DOHH2 (cell line): ENCODE data around the gene AGO4.
A peak's percentile ranks its signal among the peaks of the same experiment; 100 is the strongest.

Source experiments
- H3F3A ChIP-seq: fragments of 200-600 bp; sonication (generic), shearing (Covaris generic); 2 replicates; pipeline ENCODE4 v1.6.0; 2016; ENCODE audit warnings: antibody characterized with exemption, mild to moderate bottlenecking; ENCODE audit not compliant: control insufficient read depth, insufficient read depth
- H3K27ac ChIP-seq: fragments of 200-600 bp; sonication (generic); 2 replicates; pipeline ENCODE4 v1.5.1; 2014; ENCODE audit warnings: low read depth, mild to moderate bottlenecking, low read length, moderate library complexity
- H3K27me3 ChIP-seq: fragments of 200-600 bp; sonication (generic); 2 replicates; pipeline ENCODE4 v1.6.1; 2014; ENCODE audit warnings: mild to moderate bottlenecking, low read length, mixed read lengths; ENCODE audit not compliant: control insufficient read depth
- H3K36me3 ChIP-seq: fragments of 200-600 bp; sonication (generic); 2 replicates; pipeline ENCODE4 v1.6.1; 2014; ENCODE audit warnings: mild to moderate bottlenecking, low read length, moderate library complexity, mixed read lengths; ENCODE audit not compliant: control insufficient read depth
- H3K4me1 ChIP-seq: fragments of 200-600 bp; sonication (generic); 2 replicates; pipeline ENCODE4 v1.6.1; 2014; ENCODE audit warnings: mild to moderate bottlenecking, low read length, mixed read lengths; ENCODE audit not compliant: control insufficient read depth
- H3K4me2 ChIP-seq: fragments of 200-600 bp; sonication (generic); 2 replicates; pipeline ENCODE4 v1.6.0; 2014; ENCODE audit warnings: mild to moderate bottlenecking, low read length, moderate library complexity
- H3K4me3 ChIP-seq: fragments of 200-600 bp; sonication (generic); 2 replicates; pipeline ENCODE4 v1.5.1; 2014; ENCODE audit warnings: mild to moderate bottlenecking, low read length, mixed read lengths
- H3K79me2 ChIP-seq: fragments of 200-600 bp; sonication (generic); 2 replicates; pipeline ENCODE4 v1.6.1; 2014; ENCODE audit warnings: mild to moderate bottlenecking, low read length, mixed read lengths; ENCODE audit not compliant: control insufficient read depth
- H3K9me2 ChIP-seq: fragments of 200-600 bp; sonication (generic); replicated peaks from 2 replicates; pipeline ENCODE4 v1.6.1; 2014; ENCODE audit warnings: mild to moderate bottlenecking, low read length, mixed read lengths; ENCODE audit not compliant: control insufficient read depth
- H3K9me3 ChIP-seq: fragments of 200-600 bp; sonication (generic); 2 replicates; pipeline ENCODE4 v1.6.1; 2014; ENCODE audit warnings: antibody characterized with exemption, low read length, mixed read lengths; ENCODE audit not compliant: control insufficient read depth, insufficient read depth
- H4K20me1 ChIP-seq: fragments of 200-600 bp; sonication (generic); 2 replicates; pipeline ENCODE4 v1.6.0; 2014; ENCODE audit warnings: low read depth, mild to moderate bottlenecking, antibody characterized with exemption, low read length, moderate library complexity; ENCODE audit not compliant: control insufficient read depth, insufficient read depth
- EZH2phosphoT487 ChIP-seq: fragments of 200-600 bp; sonication (generic); IDR thresholded peaks from 2 replicates; pipeline ENCODE4 v1.6.1; 2017; ENCODE audit warnings: borderline replicate concordance, mild to moderate bottlenecking, antibody characterized with exemption, low read length, moderate library complexity, mixed read lengths
- TF ChIP-seq, protein P1 (sequence below): fragments of 200-600 bp; sonication (generic); IDR thresholded peaks from one replicate; pipeline ENCODE4 v1.5.1; 2014; ENCODE audit warnings: antibody characterized with exemption, mild to moderate bottlenecking, low read depth, low read length; ENCODE audit not compliant: poor library complexity, severe bottlenecking

The AGO4 gene

DNA sequence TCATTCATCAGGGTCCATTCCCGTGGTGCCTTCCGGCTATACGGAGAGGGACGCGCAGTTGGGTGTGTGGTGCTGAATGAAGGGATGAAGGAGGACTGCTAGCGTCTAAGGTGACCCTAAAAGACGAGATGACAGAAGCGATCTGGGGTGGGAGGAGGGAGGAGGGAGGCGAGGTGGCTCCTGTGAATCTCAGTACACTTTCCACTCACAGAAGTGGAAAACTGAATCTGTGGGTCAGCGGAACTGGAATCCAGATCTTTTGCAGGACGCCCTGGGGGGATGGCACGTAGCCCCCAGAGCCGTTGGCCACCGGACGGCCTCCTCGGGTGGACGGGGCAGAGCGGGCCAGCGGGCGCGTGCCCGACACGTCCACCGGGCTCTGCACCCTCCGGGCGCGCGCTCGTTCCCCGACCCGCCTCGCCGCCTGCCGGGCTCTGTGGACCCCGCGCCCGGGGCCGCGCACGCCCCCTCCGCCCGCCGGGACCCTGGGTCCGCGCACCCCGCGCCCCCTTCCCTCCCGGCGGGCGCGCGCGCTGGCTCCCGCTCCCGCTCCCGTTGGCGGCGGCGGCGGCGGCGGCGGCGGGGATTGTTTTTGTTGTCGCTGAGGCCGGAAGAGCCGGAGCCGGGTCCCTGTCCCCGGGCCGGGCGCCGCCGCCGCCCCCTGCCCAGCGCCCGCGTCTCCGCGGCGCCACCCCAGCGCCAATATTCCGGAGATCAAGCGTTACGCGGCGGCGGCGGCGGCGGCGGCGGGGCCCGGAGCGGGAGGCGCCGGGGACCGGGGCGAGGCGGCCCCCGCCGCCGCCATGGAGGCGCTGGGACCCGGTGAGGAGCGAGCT lies at the start of gene AGO4:
Gene AGO4 (plus strand): TSS at position 403 of the 836 bp plus-strand sequence. CDS start 401 bp downstream, at position 804.
- no peak for TF ChIP-seq EZH2phosphoT487
- TF ChIP-seq, protein P1, sequence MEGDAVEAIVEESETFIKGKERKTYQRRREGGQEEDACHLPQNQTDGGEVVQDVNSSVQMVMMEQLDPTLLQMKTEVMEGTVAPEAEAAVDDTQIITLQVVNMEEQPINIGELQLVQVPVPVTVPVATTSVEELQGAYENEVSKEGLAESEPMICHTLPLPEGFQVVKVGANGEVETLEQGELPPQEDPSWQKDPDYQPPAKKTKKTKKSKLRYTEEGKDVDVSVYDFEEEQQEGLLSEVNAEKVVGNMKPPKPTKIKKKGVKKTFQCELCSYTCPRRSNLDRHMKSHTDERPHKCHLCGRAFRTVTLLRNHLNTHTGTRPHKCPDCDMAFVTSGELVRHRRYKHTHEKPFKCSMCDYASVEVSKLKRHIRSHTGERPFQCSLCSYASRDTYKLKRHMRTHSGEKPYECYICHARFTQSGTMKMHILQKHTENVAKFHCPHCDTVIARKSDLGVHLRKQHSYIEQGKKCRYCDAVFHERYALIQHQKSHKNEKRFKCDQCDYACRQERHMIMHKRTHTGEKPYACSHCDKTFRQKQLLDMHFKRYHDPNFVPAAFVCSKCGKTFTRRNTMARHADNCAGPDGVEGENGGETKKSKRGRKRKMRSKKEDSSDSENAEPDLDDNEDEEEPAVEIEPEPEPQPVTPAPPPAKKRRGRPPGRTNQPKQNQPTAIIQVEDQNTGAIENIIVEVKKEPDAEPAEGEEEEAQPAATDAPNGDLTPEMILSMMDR: no peak
- H3K9me2 ChIP-seq: no peaks in the 10 kb centered on the region
- no peaks in the 10 kb centered on the region for H3K27me3 ChIP-seq
- H3K36me3 ChIP-seq: no peaks in the 10 kb centered on the region
- peaks cover 53% of the 10 kb centered on the region for H3K4me1 ChIP-seq
- peaks cover 29% of the 10 kb centered on the region for H3F3A ChIP-seq
- no peaks in the 10 kb centered on the region for H4K20me1 ChIP-seq
- peak within 1 kb of the TSS; percentile 26 for H3K27ac ChIP-seq
- peak within 1 kb of the TSS; percentile 91 for H3K4me2 ChIP-seq
- peak within 1 kb of the TSS; percentile 84 for H3K4me3 ChIP-seq
- no peaks in the 10 kb centered on the region for H3K9me3 ChIP-seq
- peaks cover 25% of the 10 kb centered on the region for H3K79me2 ChIP-seq

GRCh38 chr1:35762141-35762540 lies 45.7 kb upstream of the AGO4 start:
- peaks cover 85% of the 10 kb centered on the region for H3K36me3 ChIP-seq
- no peak overlapping the region for H3K4me3 ChIP-seq
- TF ChIP-seq, protein P1: no peak
- TF ChIP-seq EZH2phosphoT487: no peak

DNA sequence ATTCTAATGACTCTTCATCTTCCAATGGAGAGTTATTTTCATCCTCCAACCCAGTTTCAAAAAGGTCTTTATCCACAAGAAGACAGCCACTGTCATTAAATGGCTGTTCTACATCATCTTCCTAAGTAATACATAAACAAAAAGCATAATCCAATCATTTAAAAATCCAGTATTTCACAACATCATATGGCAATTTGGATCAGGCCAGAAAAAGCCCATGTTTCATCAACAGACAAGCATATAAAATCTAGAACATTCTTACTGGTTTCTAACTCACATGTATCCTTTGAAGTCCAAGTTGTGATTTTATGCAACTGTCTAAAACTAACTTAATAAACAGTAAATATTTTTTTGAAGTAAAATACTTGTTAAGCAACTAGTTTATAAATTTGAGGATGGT lies 44.6 kb upstream of the AGO4 start:
- Histone ChIP-seq H3K9me2 (no peaks in the 10 kb centered on the region), H4K20me1 (peaks cover 6% of the 10 kb centered on the region; the same call in 1 of the 2 replicates), H3K4me1 (peaks cover 20% of the 10 kb centered on the region), H3K36me3 (peaks cover 82% of the 10 kb centered on the region), H3K27me3 (no peaks in the 10 kb centered on the region), H3K4me2 (no peak overlapping the region), H3K79me2 (peaks cover 82% of the 10 kb centered on the region), H3K9me3 (no peaks in the 10 kb centered on the region), H3F3A (0 out of 2 replicates have a peak, but pooled peaks cover 2% of the 10 kb centered on the region), H3K4me3 (no peak overlapping the region), H3K27ac (no peak overlapping the region)
- TF ChIP-seq, protein P1: no peak
- no peak for TF ChIP-seq EZH2phosphoT487

More at GRCh38 chr1:35762141-35762540, 45.7 kb upstream of the AGO4 start:
- H3K27ac ChIP-seq: no peak overlapping the region
- peaks cover 6% of the 10 kb centered on the region; the same call in 1 of the 2 replicates for H4K20me1 ChIP-seq
- H3K4me1 ChIP-seq: peaks cover 11% of the 10 kb centered on the region
- no peaks in the 10 kb centered on the region for H3K9me3 ChIP-seq
- no peaks in the 10 kb centered on the region for H3K9me2 ChIP-seq
- H3F3A ChIP-seq: 0 out of 2 replicates have a peak, but pooled peaks cover 2% of the 10 kb centered on the region
- H3K4me2 ChIP-seq: no peak overlapping the region
- H3K27me3 ChIP-seq: no peaks in the 10 kb centered on the region
- peaks cover 77% of the 10 kb centered on the region for H3K79me2 ChIP-seq
